ENCODE measurements around the gene PLEKHB2. TPM values are rescaled to one million over a fixed set of nuclear protein-coding genes. Genes with fewer than 3 reads are reported as not detected.
"Not testable (repeated sequence)": the region's sequence is repeated elsewhere in the genome, so short reads cannot be mapped to it uniquely, and the experiment has no call there.

The PLEKHB2 gene
- total RNA-seq, 3 donors from 2014 or later: 55.6 to 61.1 (median 57.7) TPM

DNA sequence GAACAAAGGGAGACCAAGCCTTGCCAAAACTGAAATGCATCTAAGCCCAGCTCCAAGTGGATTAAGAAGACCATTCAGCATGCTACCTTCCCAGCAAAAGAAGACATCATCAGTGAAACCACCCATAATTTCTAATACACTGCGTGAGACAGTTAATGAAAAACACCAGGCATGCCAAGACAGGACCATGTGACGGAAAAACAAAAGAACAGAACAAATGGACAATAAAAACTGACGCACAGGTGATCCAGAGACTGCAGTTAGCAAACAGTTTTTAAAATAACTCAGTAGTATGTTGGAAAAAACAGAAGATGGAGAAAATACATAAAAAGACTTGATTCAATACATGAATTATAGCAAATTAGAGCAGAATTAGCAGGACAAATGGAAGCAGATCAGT is 27.2 kb upstream of the PLEKHB2 start:
- no peaks in the 10 kb centered on the region for H3K9me3 Mint-ChIP-seq
- ATAC-seq (no peak), DNase-seq (no peak)
- peaks cover 51% of the 10 kb centered on the region for H3K36me3 Mint-ChIP-seq (ENCODE audit: insufficient read depth)
- H3K4me1 Mint-ChIP-seq (ENCODE audit: low read depth): peaks cover 44% of the 10 kb centered on the region
- H3K27me3 Mint-ChIP-seq (ENCODE audit: low read depth): no peaks in the 10 kb centered on the region
- H3K4me3 Mint-ChIP-seq: no peak overlapping the region

GRCh38 chr2:131079931-131080330 is 25.2 kb upstream of the PLEKHB2 start:
- not testable (repeated sequence) for H3K27me3 Mint-ChIP-seq (ENCODE audit: low read depth); DNase-seq; H3K4me3 Mint-ChIP-seq; ATAC-seq; H3K9me3 Mint-ChIP-seq
- Mint-ChIP-seq H3K4me1 (ENCODE audit: low read depth) (peaks cover 41% of the 10 kb centered on the region), H3K36me3 (ENCODE audit: insufficient read depth) (peaks cover 49% of the 10 kb centered on the region)

GRCh38 chr2:131081190-131081589 is 23.9 kb upstream of the PLEKHB2 start:
- Mint-ChIP-seq H3K36me3 (ENCODE audit: insufficient read depth) (peaks cover 44% of the 10 kb centered on the region), H3K4me1 (ENCODE audit: low read depth) (peaks cover 46% of the 10 kb centered on the region), H3K27me3 (ENCODE audit: low read depth) (no peaks in the 10 kb centered on the region), H3K9me3 (no peaks in the 10 kb centered on the region), H3K4me3 (no peak overlapping the region)
- DNase-seq (no peak), ATAC-seq (no peak)

DNA sequence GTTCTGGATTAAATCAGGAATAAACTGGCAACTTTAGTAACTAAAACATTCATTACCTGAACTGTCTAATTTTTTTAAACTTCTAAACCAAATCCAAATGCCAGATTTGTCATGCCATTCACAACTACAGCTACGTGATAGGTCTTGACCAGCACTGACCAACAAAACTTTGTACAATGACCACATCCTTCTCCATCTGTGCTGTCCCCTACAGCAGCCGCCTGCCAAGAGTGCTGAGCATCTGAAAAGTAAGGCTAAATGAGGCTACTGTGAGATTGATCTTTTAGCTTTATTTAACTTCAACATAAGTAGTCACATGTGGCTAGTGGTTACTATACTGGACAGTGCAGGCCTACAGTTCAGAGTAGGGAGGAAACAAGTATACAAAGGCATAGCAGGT is 19.5 kb upstream of the PLEKHB2 start:
- Mint-ChIP-seq H3K9me3 (no peaks in the 10 kb centered on the region), H3K27me3 (ENCODE audit: low read depth) (no peaks in the 10 kb centered on the region)

DNA sequence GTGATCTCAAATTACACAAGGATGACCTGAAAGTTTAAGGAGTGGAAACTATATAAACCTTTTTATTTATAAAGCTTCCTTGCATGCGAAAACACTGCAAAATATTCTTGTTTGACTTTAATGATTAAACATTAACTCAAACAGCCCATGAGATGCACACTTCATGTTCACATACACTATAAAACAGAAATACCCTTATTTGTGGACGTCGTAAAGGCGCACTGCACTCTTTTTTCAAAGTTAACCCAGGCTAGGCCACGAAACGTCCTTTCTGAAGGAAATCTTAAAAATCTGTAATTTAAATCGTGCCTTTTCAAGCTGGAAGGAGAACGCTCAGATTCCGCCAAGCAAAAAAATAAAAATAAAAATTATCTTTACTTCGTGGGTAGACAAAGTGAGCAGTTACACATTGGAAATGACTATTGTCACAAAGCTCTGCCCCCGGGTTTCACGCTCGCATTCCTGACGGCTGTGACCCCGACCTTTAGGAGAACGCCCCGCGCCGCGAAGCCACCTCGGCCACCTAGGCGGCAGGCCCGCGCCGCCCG is 12.6 kb upstream of the PLEKHB2 start:
- DNase-seq (peak; percentile 16), ATAC-seq (peak in 1 of 2 donors; percentile 30)
- peaks cover 8% of the 10 kb centered on the region for H3K36me3 Mint-ChIP-seq (ENCODE audit: insufficient read depth)
- H3K4me1 Mint-ChIP-seq (ENCODE audit: low read depth): peaks cover 25% of the 10 kb centered on the region
- H3K9me3 Mint-ChIP-seq: no peaks in the 10 kb centered on the region
- H3K4me3 Mint-ChIP-seq: peak overlapping the region; percentile 85
- no peaks in the 10 kb centered on the region for H3K27me3 Mint-ChIP-seq (ENCODE audit: low read depth)

More for the DNA sequence above, 19.5 kb upstream of the PLEKHB2 start:
- ATAC-seq: no peak
- no peak for DNase-seq
- H3K36me3 Mint-ChIP-seq (ENCODE audit: insufficient read depth): peaks cover 38% of the 10 kb centered on the region
- H3K4me1 Mint-ChIP-seq (ENCODE audit: low read depth): peaks cover 46% of the 10 kb centered on the region
- H3K4me3 Mint-ChIP-seq: no peak overlapping the region

- H3K4me3 Mint-ChIP-seq: peak within 1 kb of the TSS; percentile 93
- H3K9me3 Mint-ChIP-seq: no peaks in the 10 kb centered on the region
- H3K27me3 Mint-ChIP-seq (ENCODE audit: low read depth): no peaks in the 10 kb centered on the region
- H3K4me1 Mint-ChIP-seq (ENCODE audit: low read depth): peaks cover 21% of the 10 kb centered on the region
- peaks cover 5% of the 10 kb centered on the region for H3K36me3 Mint-ChIP-seq (ENCODE audit: insufficient read depth)
- ATAC-seq (peak; percentile 91 to 92), DNase-seq (peak; percentile 84)
These were observed 12.0 kb upstream of the PLEKHB2 start, which contains the start of gene FAM168B for GRCh38 chr2:131093006-131093695. Gene FAM168B, minus strand, starts transcription at chr2:131093460. Its CDS starts 10,814 bp downstream, at chr2:131082646.

GRCh38 chr2:131093696-131094462 is 11.3 kb upstream of the PLEKHB2 start:
- Mint-ChIP-seq H3K4me3 (peak overlapping the region; percentile 93), H3K9me3 (no peaks in the 10 kb centered on the region), H3K4me1 (ENCODE audit: low read depth) (peaks cover 19% of the 10 kb centered on the region), H3K36me3 (ENCODE audit: insufficient read depth) (peaks cover under 1% of the 10 kb centered on the region), H3K27me3 (ENCODE audit: low read depth) (no peaks in the 10 kb centered on the region)
- DNase-seq (no peak), ATAC-seq (peak; percentile 78 to 80)

DNA sequence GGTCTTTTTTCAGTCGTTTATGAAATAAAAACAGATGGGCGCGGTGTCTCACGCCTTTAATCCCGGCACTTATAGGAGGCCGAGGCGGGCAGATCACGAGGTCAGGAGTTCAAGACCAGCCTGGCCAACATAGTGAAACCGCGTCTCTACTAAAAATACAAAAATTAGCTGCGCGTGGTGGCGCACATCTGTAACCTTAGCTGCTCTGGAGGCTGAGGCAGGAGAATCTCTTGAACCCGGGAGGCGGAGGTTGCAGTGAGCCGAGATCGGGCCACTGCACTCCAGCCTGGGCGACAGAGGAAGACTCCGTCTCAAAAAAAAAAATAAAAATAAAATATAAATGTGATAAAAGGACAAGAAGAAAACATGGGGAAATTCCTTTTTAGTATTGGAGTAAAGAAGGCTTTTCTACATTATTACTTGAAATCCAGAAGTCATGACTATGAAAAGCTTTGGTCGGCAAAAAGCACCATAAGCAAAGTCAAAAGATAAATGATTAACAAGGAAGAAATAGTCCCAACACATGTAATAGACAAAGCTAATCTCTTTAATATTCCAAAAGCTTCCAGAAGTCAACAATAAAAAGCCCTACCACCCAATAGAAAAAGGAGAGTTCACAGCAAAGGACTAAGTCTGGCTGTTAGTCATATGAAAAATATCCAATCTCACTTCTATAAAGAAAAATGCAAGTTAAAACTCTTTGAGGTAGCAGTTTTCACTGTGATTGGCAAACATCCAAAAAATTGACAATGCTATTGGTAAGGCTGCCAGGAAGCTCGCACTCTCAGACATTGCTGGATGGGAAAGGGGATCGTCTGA is 10.5 kb upstream of the PLEKHB2 start:
- Mint-ChIP-seq H3K4me3 (peak overlapping the region; percentile 93), H3K9me3 (no peaks in the 10 kb centered on the region), H3K4me1 (ENCODE audit: low read depth) (peaks cover 15% of the 10 kb centered on the region), H3K36me3 (ENCODE audit: insufficient read depth) (no peaks in the 10 kb centered on the region), H3K27me3 (ENCODE audit: low read depth) (no peaks in the 10 kb centered on the region)
- no peak for DNase-seq
- no peak for ATAC-seq

GRCh38 chr2:131103165-131103564 is 2.0 kb upstream of the PLEKHB2 start:
- no peaks in the 10 kb centered on the region for H3K36me3 Mint-ChIP-seq (ENCODE audit: insufficient read depth)
- H3K27me3 Mint-ChIP-seq (ENCODE audit: low read depth): no peaks in the 10 kb centered on the region
- no peaks in the 10 kb centered on the region for H3K9me3 Mint-ChIP-seq
- H3K4me1 Mint-ChIP-seq (ENCODE audit: low read depth): peaks cover 35% of the 10 kb centered on the region
- no peak overlapping the region for H3K4me3 Mint-ChIP-seq
- DNase-seq (no peak), ATAC-seq (no peak)

DNA sequence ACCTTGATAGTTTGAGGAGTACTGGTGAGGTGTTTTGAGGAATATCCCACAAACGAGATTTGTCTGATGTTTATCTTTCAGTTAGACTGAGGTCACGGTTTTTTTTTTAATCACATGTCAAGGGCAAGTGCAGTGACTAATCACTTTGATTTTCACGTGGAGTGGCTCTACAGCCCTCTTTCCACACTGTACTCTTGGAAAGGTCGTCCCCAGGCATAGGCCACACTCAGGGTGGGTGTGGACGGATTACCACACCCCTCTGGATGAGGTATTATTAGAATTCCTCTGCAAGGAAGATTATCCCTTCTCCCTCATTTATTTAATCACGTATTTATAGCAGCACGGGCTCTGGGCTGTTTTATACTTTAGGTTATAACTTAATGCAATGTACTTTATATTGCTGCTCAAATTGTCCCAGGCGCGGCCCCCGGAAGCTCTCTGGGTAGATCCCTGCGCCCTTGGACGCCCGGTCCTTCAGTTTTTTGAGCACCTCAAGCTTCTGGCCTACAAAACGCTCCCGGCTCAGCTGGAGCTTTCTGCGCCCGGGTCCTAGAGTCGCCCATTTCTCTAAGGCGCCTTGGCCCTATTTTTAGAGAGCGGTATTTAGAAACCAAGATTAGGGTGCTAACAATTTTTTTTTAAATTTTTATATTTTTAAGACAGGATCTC is 515 bp upstream of the PLEKHB2 start:
- Mint-ChIP-seq H3K27me3 (ENCODE audit: low read depth) (no peaks in the 10 kb centered on the region), H3K4me1 (ENCODE audit: low read depth) (peaks cover 44% of the 10 kb centered on the region), H3K36me3 (ENCODE audit: insufficient read depth) (peaks cover 6% of the 10 kb centered on the region), H3K9me3 (no peaks in the 10 kb centered on the region), H3K4me3 (peak overlapping the region; percentile 89)
- peak; percentile 65 to 67 for ATAC-seq
- peak; percentile 45 for DNase-seq

DNA sequence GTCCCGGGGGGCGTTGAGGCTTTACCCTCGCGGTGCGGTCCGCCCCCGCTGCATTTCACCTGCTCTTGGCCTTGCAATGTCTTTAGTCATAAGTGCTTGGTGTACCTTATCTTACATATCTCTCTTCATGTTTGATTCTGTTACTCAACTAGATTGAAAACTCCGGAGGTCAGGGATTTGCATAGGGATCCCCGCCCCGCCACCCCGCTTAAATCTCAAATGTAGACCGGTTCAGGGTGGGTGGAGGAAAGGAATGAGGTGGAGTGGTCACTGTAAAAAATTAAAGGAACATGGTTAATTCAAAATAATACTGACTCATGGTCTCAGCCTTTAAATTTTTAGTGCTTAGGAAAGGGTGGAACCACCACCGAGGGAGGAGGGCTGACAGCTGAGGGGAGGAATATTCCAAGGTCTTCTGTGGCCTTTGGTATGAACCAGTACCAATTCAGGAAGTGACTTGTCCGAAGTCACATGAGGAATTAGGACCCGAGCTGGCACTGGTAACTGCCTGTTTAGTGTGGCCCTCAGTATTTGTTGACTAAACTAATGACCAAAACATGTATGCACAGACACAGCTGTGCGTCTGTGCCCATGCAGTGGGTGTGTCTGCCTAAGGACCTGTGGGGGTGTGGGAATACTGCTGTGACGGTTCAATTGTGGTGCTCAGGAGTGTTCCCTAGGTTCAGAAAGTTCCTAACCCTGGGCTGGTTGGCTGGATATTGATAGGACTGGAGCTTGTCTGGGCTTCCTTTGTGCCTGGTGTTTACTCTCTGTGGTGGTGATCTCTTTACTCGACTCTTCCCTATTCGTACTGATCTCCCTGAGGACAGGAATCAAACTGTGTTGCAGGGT is 1.0 kb downstream of the PLEKHB2 start:
- Mint-ChIP-seq H3K4me3 (peak overlapping the region; percentile 89), H3K27me3 (ENCODE audit: low read depth) (no peaks in the 10 kb centered on the region), H3K36me3 (ENCODE audit: insufficient read depth) (peaks cover 12% of the 10 kb centered on the region), H3K4me1 (ENCODE audit: low read depth) (peaks cover 55% of the 10 kb centered on the region), H3K9me3 (no peaks in the 10 kb centered on the region)
- DNase-seq: peak; percentile 46
- peak; percentile 53 to 57 for ATAC-seq

GRCh38 chr2:131112529-131112928 is 7.4 kb downstream of the PLEKHB2 start:
- DNase-seq (no peak), ATAC-seq (no peak)
- Mint-ChIP-seq H3K27me3 (ENCODE audit: low read depth) (no peaks in the 10 kb centered on the region), H3K4me1 (ENCODE audit: low read depth) (peaks cover 68% of the 10 kb centered on the region), H3K4me3 (no peak overlapping the region), H3K36me3 (ENCODE audit: insufficient read depth) (peaks cover 35% of the 10 kb centered on the region), H3K9me3 (peaks cover 6% of the 10 kb centered on the region)

Measured in activated T-cell treated with anti-CD3 and anti-CD28 coated beads, Interleukin-2, amount 50 U/mL, for 4 hours (primary cell).